ENCODE results near the gene TCL1B.
"Not testable (repeated sequence)": the region's sequence is repeated elsewhere in the genome, so short reads cannot be mapped to it uniquely, and the experiment has no call there.

TCL1B gene

DNA sequence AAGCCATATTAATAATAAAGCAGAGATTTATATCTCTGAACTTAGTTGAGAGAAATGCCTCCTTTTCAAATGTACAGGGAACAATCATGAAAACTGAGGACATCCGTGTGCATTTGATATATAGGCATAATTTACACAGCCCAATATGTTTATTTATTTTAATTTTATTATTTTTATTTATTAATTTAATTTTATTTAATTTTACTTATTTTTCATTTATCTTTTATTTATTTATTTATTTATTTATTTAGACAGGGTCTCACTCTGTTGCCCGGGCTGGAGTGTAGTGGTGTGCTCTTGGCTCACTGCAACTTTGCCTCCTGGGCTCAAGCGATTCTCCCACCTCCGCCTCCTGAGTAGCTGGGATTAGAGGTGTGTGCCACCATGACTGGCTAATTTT, 19.3 kb downstream of the TCL1B start:
- DNase-seq: no peak

GRCh38 chr14:95707327-95707726, 21.1 kb downstream of the TCL1B start:
- DNase-seq: peak; percentile 14

- DNase-seq: no peak
These were observed 23.9 kb downstream of the TCL1B start for GRCh38 chr14:95710106-95710505.

- no peak for DNase-seq
These were observed 25.4 kb downstream of the TCL1B start for GRCh38 chr14:95711476-95712176.

- DNase-seq: no peak
These were observed 26.2 kb downstream of the TCL1B start for GRCh38 chr14:95712398-95712797.

- no peak for DNase-seq
These were observed 27.6 kb downstream of the TCL1B start, which contains the start of gene TCL1A for GRCh38 chr14:95713596-95714371. TSS of gene TCL1A (minus strand) at chr14:95714125. CDS start at chr14:95714066, 59 bp downstream.

DNA sequence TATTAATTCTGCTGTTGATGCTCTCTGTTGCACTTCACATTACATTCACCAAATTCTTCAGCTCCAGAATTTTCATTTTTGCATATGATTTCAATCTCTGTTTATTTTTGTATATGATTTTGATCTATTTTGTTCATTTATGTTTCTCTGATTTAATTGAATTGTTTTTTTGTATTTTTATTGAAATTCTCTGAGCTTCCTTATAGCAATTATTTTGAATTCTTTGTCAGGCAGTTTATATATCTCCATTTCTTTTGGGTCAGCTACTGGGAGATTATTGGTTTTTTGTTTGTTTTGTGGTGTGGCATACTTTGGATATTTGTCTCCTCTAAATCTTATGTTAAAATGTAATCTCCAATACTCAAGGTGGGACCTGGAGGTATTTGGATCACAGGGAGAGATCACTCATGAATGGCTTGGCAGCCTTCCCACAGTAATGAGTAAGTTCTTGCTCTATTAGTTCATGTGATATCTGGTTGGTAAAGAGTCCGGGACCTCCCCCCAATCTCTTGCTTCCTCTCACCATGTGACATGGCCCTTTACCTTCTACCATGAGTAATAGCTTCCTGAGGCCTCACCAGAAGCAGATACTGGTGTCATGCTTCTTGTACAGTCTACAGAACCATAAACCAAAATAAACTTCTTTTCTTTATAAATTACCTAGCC, 36.4 kb downstream of the TCL1B start:
- DNase-seq: no peak

GRCh38 chr14:95725685-95726336, 39.6 kb downstream of the TCL1B start:
- DNase-seq: no peak

GRCh38 chr14:95727056-95727700, 41.0 kb downstream of the TCL1B start:
- no peak for DNase-seq

- DNase-seq: not testable (repeated sequence)
These were observed 43.3 kb downstream of the TCL1B start for GRCh38 chr14:95729402-95730028.

DNA sequence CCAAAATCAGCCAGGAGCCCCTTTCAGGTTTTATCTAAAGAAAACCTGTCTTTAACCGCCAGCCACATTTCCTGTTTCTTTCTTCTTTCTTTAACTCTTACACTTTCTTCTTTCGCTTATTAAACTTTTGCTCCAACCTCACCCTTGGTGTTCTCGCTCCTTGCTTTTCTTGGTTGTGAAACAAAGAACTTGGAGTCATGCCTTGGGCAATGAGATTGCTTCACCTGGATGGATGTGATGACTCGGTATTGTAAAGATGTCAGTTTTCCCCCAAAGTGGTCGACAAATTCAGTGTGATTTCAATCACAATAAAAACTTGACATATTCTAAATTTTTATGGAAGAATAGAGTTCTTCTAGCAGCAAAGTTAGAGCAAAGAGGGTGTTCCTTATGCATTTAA, 43.9 kb downstream of the TCL1B start:
- DNase-seq: no peak

GRCh38 chr14:95733212-95733611, 47.0 kb downstream of the TCL1B start:
- DNase-seq: no peak

DNA sequence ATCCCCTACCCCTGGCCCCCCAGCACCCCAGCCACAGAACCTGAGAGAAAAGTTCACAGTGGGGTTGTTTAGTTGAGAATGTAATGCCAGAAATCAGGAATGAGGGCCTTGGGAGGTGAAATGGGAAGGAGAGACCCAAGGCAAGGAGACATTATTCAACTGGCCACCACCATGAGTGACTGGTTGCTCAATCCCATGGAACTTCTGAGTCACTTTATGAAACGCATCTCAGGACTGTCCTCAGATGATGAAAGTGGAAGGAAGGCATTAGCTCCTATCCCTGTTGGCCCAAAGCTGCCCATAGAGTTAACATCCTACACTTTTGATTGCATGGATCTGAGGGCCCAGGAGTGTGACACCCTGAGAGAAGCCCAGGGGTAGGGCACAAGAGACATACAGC, 53.1 kb downstream of the TCL1B start:
- no peak for DNase-seq

DNA sequence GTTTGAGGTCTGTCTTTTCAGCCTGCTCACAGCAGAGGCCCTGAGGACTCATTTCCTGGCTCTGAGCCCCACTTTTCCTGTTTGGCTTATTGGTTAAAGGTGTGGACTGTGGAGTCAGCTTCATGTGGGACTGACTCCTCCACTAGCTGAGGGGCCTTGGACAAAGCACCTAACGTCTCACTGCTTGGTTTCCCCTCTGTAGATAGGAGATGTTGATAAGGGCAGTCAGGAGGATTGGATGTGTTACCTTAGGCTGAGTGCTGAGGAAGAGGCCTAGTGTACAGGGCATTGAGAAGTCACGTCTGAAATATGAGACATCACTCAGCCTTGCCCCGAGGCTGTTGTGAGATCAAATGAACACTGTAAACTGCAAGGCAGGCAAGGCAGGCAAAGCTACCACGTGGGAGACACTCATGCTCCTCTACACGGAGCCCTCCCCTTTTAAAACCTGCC, 54.8 kb downstream of the TCL1B start:
- no peak for DNase-seq

GRCh38 chr14:95741781-95742180, 55.6 kb downstream of the TCL1B start:
- DNase-seq: no peak
